22Rv1 (cell line): ENCODE measurements around the gene DKK3.

Experiments used
- CTCF ChIP-seq: fragments of 450-650 bp; IDR thresholded peaks from 2 replicates; pipeline ENCODE4 v1.5.1; 2017; ENCODE audit warnings: mild to moderate bottlenecking
- ZFX ChIP-seq: fragments of 450-650 bp; IDR thresholded peaks from 2 replicates; pipeline ENCODE4 v1.6.1; 2017; ENCODE audit warnings: antibody characterized with exemption, borderline replicate concordance

- no peak for TF ChIP-seq CTCF
- TF ChIP-seq ZFX = no peak
Measured at GRCh38 chr11:11959601-11960000, 48.8 kb downstream of the DKK3 start.
